Hypothalamus (tissue), 51 donors: ENCODE measurements around the gene DGKE.

Experiments used
- DNase-seq, 51 donors: peaks; one replicate each; lab custom pipeline; 2025; lab: John Stamatoyannopoulos, UW

Gene DGKE

GRCh38 chr17:56833809-56834379 lies at the start of gene DGKE, which contains the start of gene C17orf67:
DGKE (plus strand) TSS chr17:56834151; CDS start chr17:56834796, 645 bp downstream.
C17orf67 (minus strand) TSS chr17:56833920; CDS start chr17:56815810, 18,110 bp downstream.
- DNase-seq: peak in 50 of 51 donors; percentile 56 to 99 (median 94)

- DNase-seq: no peak
These were observed 48.5 kb upstream of the DGKE start for GRCh38 chr17:56785405-56785804.

- DNase-seq: no peak
These were observed 47.8 kb upstream of the DGKE start for GRCh38 chr17:56785997-56786680.

GRCh38 chr17:56786989-56787482 lies 46.9 kb upstream of the DGKE start:
- DNase-seq: no peak

GRCh38 chr17:56792267-56792666 lies 41.7 kb upstream of the DGKE start:
- DNase-seq: no peak

- peak in 3 of 51 donors; percentile 3 to 12 (median 11) for DNase-seq
These were observed 40.4 kb upstream of the DGKE start for GRCh38 chr17:56793531-56793930.

- DNase-seq: no peak
These were observed 40.0 kb upstream of the DGKE start for GRCh38 chr17:56793957-56794356.

- no peak for DNase-seq
These were observed 38.6 kb upstream of the DGKE start for GRCh38 chr17:56795221-56795865.

GRCh38 chr17:56796536-56796935 lies 37.4 kb upstream of the DGKE start:
- DNase-seq: no peak

GRCh38 chr17:56798916-56799315 lies 35.0 kb upstream of the DGKE start:
- no peak for DNase-seq

- DNase-seq: no peak
These were observed 32.3 kb upstream of the DGKE start for GRCh38 chr17:56801459-56802178.

- DNase-seq: no peak
These were observed 30.9 kb upstream of the DGKE start for GRCh38 chr17:56803071-56803470.

GRCh38 chr17:56804454-56804853 lies 29.5 kb upstream of the DGKE start:
- DNase-seq: no peak

- DNase-seq: no peak
These were observed 27.0 kb upstream of the DGKE start for GRCh38 chr17:56806949-56807348.

GRCh38 chr17:56807723-56808122 lies 26.2 kb upstream of the DGKE start:
- no peak for DNase-seq

- no peak for DNase-seq
These were observed 25.4 kb upstream of the DGKE start for GRCh38 chr17:56808503-56808902.

- no peak for DNase-seq
These were observed 24.7 kb upstream of the DGKE start for GRCh38 chr17:56809106-56809819.

- no peak for DNase-seq
These were observed 24.2 kb upstream of the DGKE start for GRCh38 chr17:56809820-56810179.

- no peak for DNase-seq
These were observed 23.6 kb upstream of the DGKE start for GRCh38 chr17:56810343-56810742.
